ENCODE data around the gene COQ2. TPM values are rescaled to one million over a fixed set of nuclear protein-coding genes. Genes with fewer than 3 reads are reported as not detected.
A peak's percentile ranks its signal among the peaks of the same experiment; 100 is the strongest.

COQ2 gene
- total RNA-seq, 3 donors from 2014 or later, result 8.6 to 10.8 (median 9.4) TPM

DNA sequence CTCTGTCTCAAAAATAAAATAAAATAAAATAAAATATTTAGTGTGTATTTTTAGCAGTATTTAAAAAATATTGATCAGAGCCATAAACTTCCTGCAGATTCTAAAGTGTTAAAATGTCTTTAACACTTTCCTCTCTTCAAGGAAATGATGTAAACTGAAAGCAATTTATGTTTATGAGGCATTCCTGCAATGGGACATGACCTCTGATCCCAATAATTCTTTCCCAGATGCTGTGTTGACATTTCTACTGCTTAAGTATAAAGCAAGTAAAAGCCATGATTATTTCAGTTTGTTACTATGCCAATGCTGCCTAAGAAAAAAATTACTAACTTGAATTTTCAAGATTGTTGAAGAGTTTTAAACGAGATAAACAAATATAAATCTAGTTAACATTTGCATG is 29.0 kb downstream of the COQ2 start:
- Histone ChIP-seq H3K27ac (no peak overlapping the region), H3K9me3 (no peaks in the 10 kb centered on the region), H3K4me3 (no peak overlapping the region), H3K4me1 (no peaks in the 10 kb centered on the region), H3K36me3 (no peaks in the 10 kb centered on the region), H3K27me3 (no peaks in the 10 kb centered on the region)
- no peak for DNase-seq (ENCODE audit: low spot score in 2 of 2)
- TF ChIP-seq CTCF (IDR thresholded peaks at IDR 0.05), result no peak
- no peak for TF ChIP-seq POLR2AphosphoS5 (IDR thresholded peaks at IDR 0.05)
- no peak for TF ChIP-seq POLR2A (IDR thresholded peaks at IDR 0.05)
- intact Hi-C loops (cut with DNase I; ENCODE audit: low total_unique reads), result no loop called here

DNA sequence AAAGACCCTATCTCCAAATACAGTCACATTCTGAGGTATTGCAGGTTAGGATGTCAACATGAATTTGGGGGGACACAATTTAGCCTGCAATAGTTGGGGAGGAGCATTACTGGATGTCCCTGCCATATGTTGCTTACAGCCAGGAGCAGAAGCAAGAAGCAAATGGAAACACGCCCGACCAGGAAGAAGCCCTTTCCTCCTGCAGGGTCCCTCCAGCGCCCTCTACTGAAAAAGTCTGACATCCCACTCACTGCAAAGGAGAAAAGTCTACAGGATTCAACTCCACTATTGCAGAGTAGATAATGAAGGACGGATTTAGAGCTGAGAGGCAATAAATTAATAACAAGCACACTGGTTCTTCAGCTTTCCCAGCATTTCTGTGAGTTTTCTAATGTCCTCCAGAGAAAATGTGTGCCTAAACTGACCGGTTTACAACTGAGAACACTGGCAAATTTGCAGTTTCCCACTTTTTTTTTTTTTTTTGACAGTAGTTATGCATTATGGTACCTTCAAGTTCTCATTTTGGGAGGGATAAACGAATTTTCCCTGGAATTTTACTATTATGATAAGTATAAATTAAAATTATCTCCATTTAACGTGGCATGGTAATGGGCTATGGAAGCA is 31.7 kb downstream of the COQ2 start:
- no peak overlapping the region for H3K4me3 ChIP-seq
- no peaks in the 10 kb centered on the region for H3K36me3 ChIP-seq
- no peaks in the 10 kb centered on the region for H3K27me3 ChIP-seq
- DNase-seq (ENCODE audit: low spot score in 2 of 2), result peak in 1 of 2 donors; percentile 26
- H3K9me3 ChIP-seq, result no peaks in the 10 kb centered on the region
- no peaks in the 10 kb centered on the region for H3K4me1 ChIP-seq
- H3K27ac ChIP-seq, result no peak overlapping the region
- TF ChIP-seq CTCF (IDR thresholded peaks at IDR 0.05), result peak in 2 of 3 donors; percentile 27 to 34
- TF ChIP-seq POLR2A (IDR thresholded peaks at IDR 0.05), result no peak
- intact Hi-C loops (cut with DNase I; ENCODE audit: low total_unique reads), result no loop called here

DNA sequence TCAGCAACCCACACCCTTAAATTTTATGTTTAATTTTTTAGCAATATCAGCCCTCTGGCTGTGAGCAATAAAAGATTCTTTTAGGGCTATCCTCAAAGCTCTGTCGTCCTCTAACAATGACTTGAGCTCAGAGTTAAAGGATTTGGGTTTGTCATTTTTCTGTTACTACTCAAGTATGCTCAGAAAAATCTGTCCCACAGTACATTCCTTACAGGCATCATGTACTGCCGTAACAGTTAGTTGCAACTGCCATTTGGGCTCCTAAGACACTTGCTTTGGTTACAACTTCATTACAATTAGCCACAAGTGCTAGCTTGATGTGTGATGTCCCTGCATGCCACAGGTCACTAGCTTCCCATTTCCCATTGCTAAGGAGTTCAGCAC is 33.2 kb downstream of the COQ2 start:
- H3K27ac ChIP-seq, result no peak overlapping the region
- no peaks in the 10 kb centered on the region for H3K36me3 ChIP-seq
- no peak for TF ChIP-seq POLR2AphosphoS5 (IDR thresholded peaks at IDR 0.05)
- TF ChIP-seq POLR2A (IDR thresholded peaks at IDR 0.05), result no peak
- TF ChIP-seq CTCF (IDR thresholded peaks at IDR 0.05), result no peak
- no peak for DNase-seq (ENCODE audit: low spot score in 2 of 2)
- no peaks in the 10 kb centered on the region for H3K4me1 ChIP-seq
- no peaks in the 10 kb centered on the region for H3K9me3 ChIP-seq
- no peaks in the 10 kb centered on the region for H3K27me3 ChIP-seq
- H3K4me3 ChIP-seq, result no peak overlapping the region
- intact Hi-C loops (cut with DNase I; ENCODE audit: low total_unique reads), result no loop called here

DNA sequence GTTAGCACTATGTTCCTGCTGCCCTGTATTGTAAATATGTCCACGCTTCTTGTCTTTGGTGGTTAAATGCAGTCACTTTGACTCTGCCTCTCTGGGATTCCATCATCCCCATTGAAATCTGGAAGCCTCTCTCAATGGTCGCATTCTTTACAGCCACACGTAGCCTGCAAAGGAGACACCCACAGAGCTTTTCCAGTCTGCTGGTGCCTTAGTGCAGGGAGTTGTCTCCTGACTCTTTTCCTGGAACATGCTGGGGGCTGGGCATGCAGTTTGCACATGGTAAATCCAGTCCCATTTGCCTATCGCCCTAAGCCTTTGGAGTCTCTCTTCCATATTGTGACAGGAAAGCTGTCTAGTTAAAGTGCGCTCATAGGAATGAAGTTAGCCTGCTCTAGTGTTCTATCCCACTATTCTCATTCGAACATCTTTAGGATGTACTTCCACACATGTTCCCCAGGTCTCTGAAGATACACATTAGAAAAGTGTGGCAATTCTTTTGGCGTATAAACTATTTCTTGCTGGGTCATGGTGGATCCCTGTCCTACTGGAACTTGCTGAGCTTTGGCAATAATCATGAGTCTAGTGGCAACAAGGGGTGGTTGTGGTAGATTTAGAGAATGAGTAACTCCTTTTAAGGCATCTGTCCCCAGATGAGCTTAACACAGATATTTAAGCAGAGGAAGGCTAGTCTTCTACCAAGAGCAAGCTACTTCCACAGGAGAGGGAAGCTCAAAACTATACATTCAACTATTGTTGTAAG is 33.7 kb downstream of the COQ2 start:
- H3K36me3 ChIP-seq, result no peaks in the 10 kb centered on the region
- no peaks in the 10 kb centered on the region for H3K9me3 ChIP-seq
- intact Hi-C loops (cut with DNase I; ENCODE audit: low total_unique reads), result no loop called here

More for the DNA sequence above, 33.7 kb downstream of the COQ2 start:
- TF ChIP-seq CTCF (IDR thresholded peaks at IDR 0.05), result no peak
- no peak for TF ChIP-seq POLR2A (IDR thresholded peaks at IDR 0.05)
- TF ChIP-seq POLR2AphosphoS5 (IDR thresholded peaks at IDR 0.05), result no peak
- no peaks in the 10 kb centered on the region for H3K27me3 ChIP-seq
- H3K27ac ChIP-seq, result no peak overlapping the region
- H3K4me3 ChIP-seq, result no peak overlapping the region
- no peaks in the 10 kb centered on the region for H3K4me1 ChIP-seq
- DNase-seq (ENCODE audit: low spot score in 2 of 2), result no peak

All from breast epithelium (tissue), 4 donors.